ENCODE data around the gene MEGF11. TPM values are rescaled to one million over a fixed set of nuclear protein-coding genes. Genes with fewer than 3 reads are reported as not detected.

Gene MEGF11
- total RNA-seq, 4 donors from 2014 or later, result 0.87 to 7.3 (median 4.9) TPM

- Histone ChIP-seq H3K9me3 (peaks cover 0 to 7% (median 0%) of the 10 kb centered on the region in 4 donors), H3K36me3 (no peaks in the 10 kb centered on the region), H3K27ac (no peak overlapping the region), H3K4me3 (no peak overlapping the region), H3K27me3 (peaks cover 2 to 15% of the 10 kb centered on the region in 2 donors), H3K4me1 (no peaks in the 10 kb centered on the region)
- TF ChIP-seq CTCF (IDR thresholded peaks at IDR 0.05), result no peak
- DNase-seq (ENCODE audit: low spot score in 2 of 2), result no peak
- WGBS, 2 donors, result 22 to 32% methylated on average over 4 of the region's 4 CpGs
Observed at GRCh38 chr15:66066005-66066404, 187.5 kb downstream of the MEGF11 start.

GRCh38 chr15:66065325-66065724 lies 188.2 kb downstream of the MEGF11 start:
- H3K4me1 ChIP-seq, result no peaks in the 10 kb centered on the region
- no peak overlapping the region for H3K27ac ChIP-seq
- DNase-seq (ENCODE audit: low spot score in 2 of 2), result no peak
- TF ChIP-seq EP300 (IDR thresholded peaks at IDR 0.05), result no peak
- no peak for TF ChIP-seq CTCF (IDR thresholded peaks at IDR 0.05)
- TF ChIP-seq POLR2A (IDR thresholded peaks at IDR 0.05), result no peak
- no peaks in the 10 kb centered on the region for H3K36me3 ChIP-seq
- no peak overlapping the region for H3K4me3 ChIP-seq
- peaks cover 2 to 16% of the 10 kb centered on the region in 2 donors for H3K27me3 ChIP-seq
- H3K9me3 ChIP-seq, result peaks cover 0 to 7% (median 0%) of the 10 kb centered on the region in 4 donors
- 42 to 45% methylated on average over 6 of the region's 6 CpGs for WGBS, 2 donors

GRCh38 chr15:66063147-66063546 lies 190.4 kb downstream of the MEGF11 start:
- DNase-seq (ENCODE audit: low spot score in 2 of 2), result no peak
- H3K4me1 ChIP-seq, result no peaks in the 10 kb centered on the region
- peaks cover 2 to 31% of the 10 kb centered on the region in 2 donors for H3K27me3 ChIP-seq
- peaks cover 0 to 7% (median 0%) of the 10 kb centered on the region in 4 donors for H3K9me3 ChIP-seq
- H3K4me3 ChIP-seq, result no peak overlapping the region
- H3K27ac ChIP-seq, result no peak overlapping the region
- no peak for TF ChIP-seq CTCF (IDR thresholded peaks at IDR 0.05)
- no peak for TF ChIP-seq POLR2A (IDR thresholded peaks at IDR 0.05)
- TF ChIP-seq EP300 (IDR thresholded peaks at IDR 0.05), result no peak
- H3K36me3 ChIP-seq, result no peaks in the 10 kb centered on the region

DNA sequence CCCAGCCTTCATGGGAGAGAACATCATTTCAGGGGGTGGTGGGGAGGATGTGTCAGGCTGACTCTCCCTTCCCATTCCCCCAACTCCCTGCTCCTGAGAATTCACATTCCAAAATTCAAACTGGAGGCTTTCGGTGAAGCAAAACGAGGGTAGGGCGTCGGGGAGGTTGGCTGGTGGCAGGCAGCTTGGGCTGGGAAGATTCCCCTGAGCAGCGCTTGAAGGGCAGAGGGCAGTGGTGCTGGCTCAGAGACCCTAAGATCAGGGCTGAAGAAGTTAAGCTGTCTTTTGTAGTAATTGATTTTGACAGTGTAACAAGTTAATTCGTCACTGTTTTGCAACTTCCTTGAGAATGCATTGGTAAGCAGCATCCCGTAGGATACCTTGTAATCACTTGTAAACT lies 196.5 kb downstream of the MEGF11 start:
- H3K27me3 ChIP-seq, result peaks cover 0 to 16% of the 10 kb centered on the region in 2 donors
- H3K27ac ChIP-seq, result no peak overlapping the region
- no peaks in the 10 kb centered on the region for H3K4me1 ChIP-seq
- H3K4me3 ChIP-seq, result no peak overlapping the region
- peaks cover 0 to 3% (median 0%) of the 10 kb centered on the region in 4 donors for H3K9me3 ChIP-seq
- TF ChIP-seq EP300 (IDR thresholded peaks at IDR 0.05) (no peak), POLR2A (IDR thresholded peaks at IDR 0.05) (no peak), CTCF (IDR thresholded peaks at IDR 0.05) (no peak)
- no peaks in the 10 kb centered on the region for H3K36me3 ChIP-seq
- DNase-seq (ENCODE audit: low spot score in 2 of 2), result no peak
- 41 to 50% methylated on average over 7 of the region's 7 CpGs for WGBS, 2 donors

GRCh38 chr15:66053991-66054390 lies 199.6 kb downstream of the MEGF11 start:
- Histone ChIP-seq H3K36me3 (no peaks in the 10 kb centered on the region), H3K27me3 (peaks cover 0 to 2% of the 10 kb centered on the region in 2 donors), H3K27ac (no peak overlapping the region), H3K4me1 (no peaks in the 10 kb centered on the region), H3K4me3 (no peak overlapping the region), H3K9me3 (no peaks in the 10 kb centered on the region)
- TF ChIP-seq POLR2A (IDR thresholded peaks at IDR 0.05), result no peak
- no peak for TF ChIP-seq EP300 (IDR thresholded peaks at IDR 0.05)
- no peak for TF ChIP-seq CTCF (IDR thresholded peaks at IDR 0.05)
- 75 to 81% methylated on average over 3 of the region's 3 CpGs for WGBS, 2 donors
- DNase-seq (ENCODE audit: low spot score in 2 of 2), result no peak
